Fibroblast of skin of abdomen (primary cell): ENCODE results near the gene SLC35F1. TPM values are rescaled to one million over a fixed set of nuclear protein-coding genes. Genes with fewer than 3 reads are reported as not detected.
A peak's percentile ranks its signal among the peaks of the same experiment; 100 is the strongest.
"Not testable (repeated sequence)": the region's sequence is repeated elsewhere in the genome, so short reads cannot be mapped to it uniquely, and the experiment has no call there.

Experiments
- DNase-seq: peaks from one replicate; pipeline ENCODE4 v3.0.0-alpha.2; 2013
- polyA plus RNA-seq, 2 experiments: library from polyadenylated mRNA; unstranded; fragments of 120-200 nt; gene quantifications; one replicate each; pipeline ENCODE4 v1.2.1, GENCODE V29; 2013; ENCODE audit not compliant: insufficient read length in 2 of 2

The SLC35F1 gene
- 0.06 TPM for polyA plus RNA-seq (2013, experiment 1 of 2; ENCODE audit: insufficient read length)
- polyA plus RNA-seq (2013, experiment 2 of 2; ENCODE audit: insufficient read length): 0.07 TPM

DNA sequence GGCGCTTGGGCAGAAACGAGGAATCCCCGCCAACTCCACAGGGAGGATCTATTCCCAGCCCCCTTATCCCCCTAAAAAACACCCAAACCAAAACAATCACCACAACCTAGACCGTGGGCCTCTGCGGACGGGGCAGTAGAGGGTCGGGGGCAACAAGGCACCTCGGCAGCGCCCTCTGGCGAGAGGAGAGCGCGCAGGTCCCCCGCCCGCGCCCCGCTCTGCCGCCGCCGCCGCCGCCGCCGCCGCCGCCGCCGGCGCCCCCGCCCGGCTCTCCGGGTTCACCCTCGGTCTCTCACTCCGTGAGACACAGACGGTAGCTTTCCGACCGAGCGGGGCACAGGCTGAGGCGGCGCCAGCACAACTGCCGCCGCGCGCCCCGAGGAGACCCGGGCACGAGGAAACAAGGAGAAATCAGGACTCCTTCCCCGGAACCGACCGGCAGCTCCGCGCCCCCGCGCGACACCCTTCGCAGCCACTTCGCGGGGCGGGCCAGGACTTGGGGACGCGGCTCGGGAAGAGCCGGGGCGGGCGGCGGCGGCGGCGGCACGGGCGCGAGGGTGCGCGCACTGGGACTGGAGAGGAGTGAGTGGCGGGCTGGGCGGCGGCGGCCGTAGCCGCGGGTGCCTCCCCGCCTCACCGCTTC, at the start of gene SLC35F1:
TSS of gene SLC35F1 (plus strand) at position 307 of the 643 bp plus-strand sequence.
- DNase-seq: no peak

DNA sequence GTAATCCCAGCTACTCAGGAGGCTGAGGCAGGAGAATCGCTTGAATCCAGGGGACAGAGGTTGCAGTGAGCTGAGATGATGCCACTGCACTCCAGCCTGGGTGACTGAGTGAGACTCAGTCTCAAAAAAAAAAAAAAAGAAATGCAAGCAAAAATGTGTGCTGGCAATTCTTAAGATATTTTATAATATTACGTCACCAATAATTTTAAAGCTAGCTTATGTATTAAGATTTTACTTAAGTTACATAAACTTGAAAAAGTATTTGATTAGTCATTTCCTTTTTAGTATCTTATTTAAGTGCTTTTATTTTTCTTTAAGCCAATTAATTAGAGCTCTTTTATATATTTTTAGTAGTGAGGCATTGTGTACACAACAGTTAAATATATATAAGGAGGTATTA, 48.5 kb upstream of the SLC35F1 start:
- DNase-seq: not testable (repeated sequence)

DNA sequence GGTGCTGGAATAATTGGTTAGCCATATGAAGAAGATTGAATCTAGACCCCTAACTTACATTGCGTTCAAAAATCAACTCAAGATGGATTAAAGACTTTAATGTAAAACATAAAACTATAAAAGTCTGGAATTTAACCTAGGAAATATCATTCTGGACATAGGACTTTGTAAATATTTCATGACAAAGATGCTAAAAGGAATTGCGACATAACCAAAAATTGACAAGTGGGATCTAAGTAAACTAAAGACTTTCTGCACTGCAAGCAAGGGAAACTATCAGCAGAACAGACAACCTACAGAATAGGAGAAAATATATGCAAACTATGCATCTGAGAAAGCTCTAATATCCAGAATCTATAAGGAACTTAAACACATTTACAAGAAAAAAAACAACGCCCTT, 45.5 kb upstream of the SLC35F1 start:
- DNase-seq: no peak

DNA sequence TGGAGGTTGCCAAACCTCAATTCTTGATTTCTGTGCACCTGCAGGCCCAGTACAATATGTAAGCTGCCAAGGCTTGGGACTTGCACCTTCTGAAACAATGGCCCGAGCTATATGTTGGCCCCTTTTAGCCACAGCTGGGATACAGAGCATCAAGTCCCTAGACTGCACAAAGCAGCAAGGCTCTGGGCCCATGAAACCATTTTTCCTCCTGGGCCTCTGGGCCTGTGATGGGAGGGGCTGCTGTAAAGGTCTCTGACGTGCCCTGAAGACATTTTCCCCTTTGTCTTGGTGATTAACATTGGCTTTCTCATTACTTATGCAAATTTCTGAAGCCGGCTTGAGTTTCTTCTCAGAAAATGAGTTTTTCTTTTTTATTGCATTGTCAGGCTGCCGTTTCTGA, 40.5 kb upstream of the SLC35F1 start:
- no peak for DNase-seq

DNA sequence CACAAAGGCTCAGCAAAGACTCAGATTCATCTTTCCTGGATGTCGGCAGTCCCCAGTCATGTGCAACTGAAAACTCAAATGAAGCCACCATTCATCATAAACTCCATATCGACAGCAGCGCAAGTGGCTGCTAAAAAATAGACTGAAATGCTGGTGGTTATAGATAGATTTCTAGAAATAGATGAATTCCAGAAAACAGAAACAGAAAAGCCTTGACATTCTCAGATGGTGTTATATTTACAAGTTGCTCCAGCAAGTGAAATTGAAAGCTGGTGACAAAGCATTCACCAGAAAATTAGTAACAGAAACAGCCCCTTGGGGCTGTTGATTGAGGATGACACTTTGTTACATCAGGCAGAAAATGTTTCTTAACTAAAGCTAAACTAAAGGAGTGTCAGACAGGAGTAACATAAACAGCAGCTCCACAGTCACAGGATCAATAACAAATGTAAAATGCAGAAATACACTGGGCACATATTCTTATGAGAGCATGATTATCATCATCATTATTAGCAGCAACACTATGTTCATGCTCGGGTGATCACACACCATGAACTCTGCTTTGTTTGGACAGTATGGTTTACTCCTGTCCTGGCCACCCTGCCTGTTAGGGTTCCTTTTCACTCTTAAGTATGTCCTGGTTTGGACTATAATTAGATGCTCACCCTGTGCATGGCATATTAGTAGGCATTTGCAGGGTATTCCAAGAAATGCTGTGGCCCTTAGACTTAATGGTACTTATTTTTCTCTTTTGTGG, 36.4 kb upstream of the SLC35F1 start:
- DNase-seq: no peak

GRCh38 chr6:117880824-117881223, 26.2 kb upstream of the SLC35F1 start:
- DNase-seq: no peak

GRCh38 chr6:117890172-117890571, 16.9 kb upstream of the SLC35F1 start:
- no peak for DNase-seq

- DNase-seq: peak; percentile 8
Observed at GRCh38 chr6:117906507-117906957, 532 bp upstream of the SLC35F1 start.

DNA sequence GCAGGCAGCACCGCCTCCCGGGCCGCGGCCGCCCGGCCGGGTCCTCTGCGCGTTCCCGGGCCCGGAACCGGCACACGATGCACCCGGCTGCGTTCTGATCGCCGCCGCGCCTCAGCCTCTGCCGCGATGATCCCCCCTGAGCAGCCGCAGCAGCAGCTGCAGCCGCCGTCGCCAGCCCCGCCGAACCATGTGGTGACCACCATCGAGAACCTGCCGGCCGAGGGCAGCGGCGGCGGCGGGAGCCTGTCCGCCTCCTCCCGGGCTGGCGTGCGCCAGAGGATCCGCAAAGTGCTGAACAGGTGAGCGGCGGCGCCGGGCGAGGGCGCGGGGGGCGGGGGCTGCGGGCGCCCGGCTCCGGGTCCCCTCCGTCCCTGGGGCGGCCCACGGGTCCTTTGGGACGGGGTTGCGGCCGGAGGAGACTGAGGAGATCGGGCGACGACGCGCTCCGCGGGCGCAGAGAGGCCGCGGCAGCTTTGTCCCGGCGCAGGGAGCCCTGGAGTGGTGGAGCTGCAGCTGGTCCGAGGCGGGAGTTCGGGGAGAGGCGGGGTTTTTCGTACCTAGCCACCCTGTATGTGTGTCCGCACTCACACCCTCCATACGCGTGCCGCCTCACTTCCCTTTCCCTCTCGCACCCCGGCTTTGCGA, 659 bp downstream of the SLC35F1 start:
- DNase-seq: no peak

- no peak for DNase-seq
Observed at GRCh38 chr6:117908246-117909068, 1.4 kb downstream of the SLC35F1 start.

DNA sequence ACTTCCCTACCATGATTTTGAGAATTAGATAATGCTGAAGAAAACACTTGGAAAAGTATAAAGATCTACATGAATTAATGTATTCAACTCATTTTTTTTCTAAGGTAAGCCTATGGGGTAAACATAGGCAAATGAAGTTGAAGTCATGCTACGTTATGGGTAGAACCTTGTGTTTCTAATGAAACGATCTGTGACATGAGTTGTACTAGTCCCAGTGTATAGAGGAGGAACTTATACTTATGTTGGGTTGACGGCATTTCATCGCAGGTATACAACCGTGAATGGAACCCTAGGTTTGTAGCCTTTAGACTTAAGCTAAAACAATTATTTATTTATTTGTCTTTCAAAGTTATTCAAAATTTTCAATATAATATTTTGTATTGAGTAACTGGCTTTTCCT, 2.6 kb downstream of the SLC35F1 start:
- DNase-seq: no peak

DNA sequence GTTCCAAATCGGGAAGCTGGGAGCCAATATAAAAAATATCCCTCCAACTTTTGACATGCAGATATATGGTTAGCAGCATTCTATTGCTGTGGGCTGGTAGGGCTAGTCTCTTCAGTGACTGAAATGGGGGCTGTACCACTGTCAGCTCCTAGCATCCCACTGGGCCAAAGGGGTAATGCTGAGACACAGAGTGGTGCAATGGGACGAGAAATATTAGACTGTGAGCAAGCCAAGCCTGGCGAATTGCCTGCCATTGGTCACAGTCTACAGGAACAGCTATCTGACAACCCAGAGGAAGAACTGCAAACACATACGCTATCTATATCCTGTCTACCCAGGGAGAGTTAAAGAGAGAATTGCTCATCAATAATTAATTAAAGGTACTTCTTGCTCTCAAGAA, 3.5 kb downstream of the SLC35F1 start:
- no peak for DNase-seq

DNA sequence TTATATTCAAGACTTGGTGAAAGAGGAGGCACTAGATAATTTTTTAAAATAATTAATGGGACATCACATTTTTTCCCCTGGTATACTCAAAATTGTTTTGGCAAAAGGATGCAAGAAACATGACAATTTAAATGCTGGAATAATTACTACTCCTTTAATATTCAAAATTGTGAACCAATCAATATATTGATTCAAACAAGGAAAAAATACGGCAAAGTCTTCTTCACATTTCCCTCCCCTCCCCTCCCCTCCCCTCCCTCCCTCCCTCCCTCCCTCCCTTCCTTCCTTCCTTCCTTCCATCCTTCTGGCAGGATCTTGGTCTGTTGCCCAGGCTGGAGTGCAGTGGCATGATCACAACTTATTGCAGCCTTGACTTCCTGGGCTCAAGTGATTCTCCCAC, 4.1 kb downstream of the SLC35F1 start:
- no peak for DNase-seq

DNA sequence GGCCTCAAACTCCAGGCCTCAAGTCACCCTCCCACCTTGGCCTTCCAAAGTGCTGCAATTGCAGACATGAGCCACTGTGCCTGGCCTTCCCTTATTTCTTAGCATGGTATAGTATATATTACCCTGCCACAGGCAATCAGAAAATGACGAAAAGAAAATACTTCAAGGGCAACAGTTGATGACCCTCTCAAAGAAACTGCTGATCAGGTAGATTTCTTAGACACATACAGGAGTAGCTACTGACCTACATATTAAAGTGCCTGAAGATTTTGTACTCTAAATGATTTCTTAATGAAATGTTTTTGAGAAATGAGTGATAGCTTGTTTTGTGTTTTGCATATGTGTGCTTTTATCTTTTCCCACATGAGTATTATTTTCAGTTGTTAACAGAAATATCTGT, 4.6 kb downstream of the SLC35F1 start:
- no peak for DNase-seq

DNA sequence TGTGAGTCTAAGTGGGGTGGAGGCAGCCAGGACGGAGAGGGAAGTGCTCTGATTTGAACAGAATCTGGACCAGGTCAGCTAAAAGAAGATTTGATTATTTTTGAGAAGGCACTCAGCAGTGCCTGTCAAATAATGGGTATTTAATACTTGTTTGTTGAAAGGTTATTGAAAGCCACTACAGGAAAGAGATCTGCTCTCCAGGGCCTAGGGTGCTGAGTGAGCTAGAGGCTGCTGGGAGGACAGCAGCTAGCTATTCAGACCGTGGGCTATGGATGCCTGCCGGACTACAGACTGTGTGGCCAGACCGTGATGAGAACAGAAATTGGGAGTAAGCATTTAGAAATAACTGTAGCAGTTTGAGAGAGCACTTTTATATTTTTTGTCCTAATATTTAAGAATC, 8.8 kb downstream of the SLC35F1 start:
- no peak for DNase-seq

GRCh38 chr6:117916483-117916882, 9.4 kb downstream of the SLC35F1 start:
- no peak for DNase-seq

DNA sequence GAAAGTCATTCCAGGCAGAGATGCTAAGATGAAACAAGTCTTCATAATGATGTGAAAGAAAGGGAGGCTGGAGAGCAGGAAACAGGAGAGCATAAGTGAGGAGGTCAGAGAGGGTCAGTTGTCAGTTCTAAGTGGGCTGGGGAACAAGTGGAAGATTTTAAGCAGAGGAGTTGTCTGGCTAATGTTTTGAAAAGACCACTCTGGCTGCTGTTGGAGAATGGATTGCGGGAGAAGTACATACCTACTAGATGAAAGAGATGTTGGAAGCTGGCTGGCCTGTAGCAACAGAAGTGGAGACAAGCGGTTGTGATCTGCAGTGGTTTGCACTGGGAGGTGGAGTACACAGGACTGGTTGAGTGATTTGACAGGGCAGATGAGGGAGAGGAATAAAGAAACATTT, 10.1 kb downstream of the SLC35F1 start:
- DNase-seq: no peak

DNA sequence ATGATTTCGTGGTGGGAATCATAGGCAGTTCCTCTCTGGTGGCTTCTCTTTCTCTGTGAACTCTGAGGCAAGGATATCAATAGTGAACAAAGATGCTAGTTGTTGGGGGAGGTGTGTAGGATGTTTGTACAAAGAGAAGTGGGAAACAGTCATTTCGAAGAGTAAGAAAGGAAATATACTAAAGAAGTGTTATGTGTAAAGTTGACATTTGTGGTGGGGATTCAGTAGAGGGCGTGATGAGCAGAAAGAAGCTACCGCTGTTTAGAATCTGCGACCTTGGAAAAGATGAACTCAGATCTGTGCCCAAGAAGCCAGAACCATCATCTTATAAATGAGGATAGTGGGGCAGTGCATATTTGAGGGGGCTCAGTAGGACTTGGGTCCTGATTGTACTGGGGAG, 11.4 kb downstream of the SLC35F1 start:
- no peak for DNase-seq

DNA sequence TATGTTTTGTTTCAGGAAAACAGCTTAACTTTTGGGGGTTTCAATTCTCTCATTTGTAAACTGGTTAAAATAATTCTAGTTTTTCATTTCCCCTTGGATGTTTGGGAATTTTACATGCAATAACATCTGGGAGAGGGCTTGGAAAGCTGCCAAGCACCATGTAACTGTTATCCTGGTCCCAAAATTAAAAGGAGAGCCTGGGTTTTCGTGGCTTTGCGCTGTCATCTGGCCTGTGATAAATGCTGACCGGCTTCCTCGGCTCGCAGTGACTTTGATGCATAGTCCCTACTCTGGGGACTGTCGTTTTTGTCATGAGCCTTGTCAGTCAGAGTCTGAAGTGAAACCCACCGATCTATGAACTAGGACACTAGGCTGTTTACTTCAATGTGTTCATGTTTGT, 12.2 kb downstream of the SLC35F1 start:
- DNase-seq: no peak

DNA sequence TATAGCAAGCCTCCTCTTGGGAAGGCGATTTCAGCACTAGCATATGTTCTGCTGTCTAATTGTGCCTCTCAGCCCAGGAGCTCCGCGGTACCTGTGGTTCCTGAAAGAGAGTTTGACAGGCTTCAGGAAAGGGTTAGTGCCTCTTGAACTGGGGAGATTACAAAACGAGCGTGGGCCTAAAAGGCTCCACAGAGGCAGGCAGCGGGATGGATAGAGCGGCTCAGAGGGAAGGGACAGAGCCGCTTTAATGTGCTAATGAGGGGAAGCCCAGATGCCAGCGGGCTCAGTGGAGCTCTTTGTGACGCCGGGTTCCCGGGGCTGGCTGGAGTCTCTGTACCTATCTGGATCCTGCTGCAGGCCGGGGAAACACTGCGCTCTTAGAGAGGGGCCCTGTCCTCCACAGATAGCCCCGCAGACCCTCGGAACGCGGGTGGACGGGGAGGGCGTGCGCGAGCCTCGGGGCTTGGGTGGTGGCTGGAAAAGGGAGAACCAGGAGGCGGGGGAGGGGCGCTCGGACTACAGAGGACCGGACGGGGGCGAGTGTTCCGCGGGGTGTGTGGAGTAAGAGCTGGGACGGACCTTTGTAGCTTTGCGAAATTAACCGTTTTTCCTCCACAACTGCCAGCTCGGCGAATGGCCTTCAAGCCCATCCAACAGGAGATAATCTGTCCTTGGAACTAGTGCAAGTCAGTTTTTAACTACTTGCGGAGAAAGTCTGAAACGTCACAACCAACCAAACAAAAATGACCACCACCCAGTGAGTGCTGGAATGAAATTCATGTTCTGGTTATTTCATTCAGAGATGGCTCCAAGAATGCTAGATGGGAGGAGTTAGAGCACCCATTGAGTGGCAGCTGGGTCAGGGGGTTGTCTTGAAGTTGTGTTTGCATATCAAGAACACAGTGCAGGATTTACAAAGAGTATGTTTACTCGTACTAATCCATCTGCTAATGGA, 13.0 kb downstream of the SLC35F1 start:
- DNase-seq: no peak

GRCh38 chr6:117924690-117925089, 17.6 kb downstream of the SLC35F1 start:
- no peak for DNase-seq

DNA sequence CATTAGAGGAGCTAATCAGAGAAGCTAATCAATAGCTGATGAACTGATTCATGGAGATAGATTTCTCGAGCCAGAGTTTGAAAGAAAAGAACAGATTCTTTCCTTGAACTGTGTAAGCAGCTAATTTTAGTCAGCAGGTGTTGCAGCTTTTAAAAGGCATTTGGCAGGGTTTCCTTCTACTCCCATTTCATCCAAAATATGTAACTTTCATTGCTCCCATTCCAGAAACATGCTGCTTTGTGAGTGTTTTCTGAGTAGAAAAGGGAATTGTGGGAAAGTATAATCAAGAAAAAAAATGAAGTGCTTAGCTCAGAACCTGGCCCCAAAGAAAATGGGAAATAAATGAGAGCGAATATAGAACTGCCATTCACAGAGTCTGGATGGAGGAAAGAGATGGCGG, 20.8 kb downstream of the SLC35F1 start:
- no peak for DNase-seq
